Activated naive CD8-positive, alpha-beta T cell (primary cell): ENCODE data around the gene DGCR8.

Source experiments
- H3K27ac Mint-ChIP-seq: one replicate; pipeline ENCODE4 v1.8.0; 2021; ENCODE audit warnings: mixed read lengths
- H3K27me3 Mint-ChIP-seq: one replicate; pipeline ENCODE4 v1.8.0; 2021; ENCODE audit warnings: mixed read lengths
- H3K36me3 Mint-ChIP-seq: one replicate; pipeline ENCODE4 v1.8.0; 2021; ENCODE audit warnings: mixed read lengths
- H3K4me1 Mint-ChIP-seq: one replicate; pipeline ENCODE4 v1.8.0; 2021; ENCODE audit warnings: low read depth, mixed read lengths
- H3K4me3 Mint-ChIP-seq: one replicate; pipeline ENCODE4 v1.8.0; 2021; ENCODE audit warnings: mild to moderate bottlenecking, mixed read lengths
- H3K9me3 Mint-ChIP-seq: one replicate; pipeline ENCODE4 v1.8.0; 2021; ENCODE audit warnings: low read depth, mixed read lengths

DGCR8 gene

DNA sequence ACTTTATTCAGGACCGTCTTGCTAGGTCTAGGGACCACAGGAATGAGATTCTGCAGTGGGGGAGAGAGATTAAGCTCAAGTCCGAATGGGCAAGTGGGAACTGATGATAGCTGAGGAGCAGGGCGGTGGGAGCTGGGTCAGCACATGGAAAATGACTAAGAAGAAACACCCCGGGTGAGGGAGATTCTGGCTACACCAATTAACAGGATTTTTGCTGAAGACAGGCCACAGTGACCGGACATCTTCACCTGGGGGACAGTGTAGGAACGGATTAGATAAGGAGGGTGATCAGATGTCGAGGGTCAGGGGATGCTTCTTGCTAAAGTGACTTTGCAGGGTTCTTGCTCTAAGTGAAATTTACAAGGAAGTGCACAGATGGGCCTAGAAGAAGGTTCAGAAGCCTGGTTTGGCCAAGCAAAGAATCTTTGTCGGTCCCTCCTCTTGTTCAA is 8.5 kb upstream of the DGCR8 start:
- Mint-ChIP-seq H3K4me3 (no peak overlapping the region), H3K27me3 (no peaks in the 10 kb centered on the region), H3K9me3 (no peaks in the 10 kb centered on the region), H3K27ac (no peak overlapping the region), H3K4me1 (no peaks in the 10 kb centered on the region), H3K36me3 (no peaks in the 10 kb centered on the region)

DNA sequence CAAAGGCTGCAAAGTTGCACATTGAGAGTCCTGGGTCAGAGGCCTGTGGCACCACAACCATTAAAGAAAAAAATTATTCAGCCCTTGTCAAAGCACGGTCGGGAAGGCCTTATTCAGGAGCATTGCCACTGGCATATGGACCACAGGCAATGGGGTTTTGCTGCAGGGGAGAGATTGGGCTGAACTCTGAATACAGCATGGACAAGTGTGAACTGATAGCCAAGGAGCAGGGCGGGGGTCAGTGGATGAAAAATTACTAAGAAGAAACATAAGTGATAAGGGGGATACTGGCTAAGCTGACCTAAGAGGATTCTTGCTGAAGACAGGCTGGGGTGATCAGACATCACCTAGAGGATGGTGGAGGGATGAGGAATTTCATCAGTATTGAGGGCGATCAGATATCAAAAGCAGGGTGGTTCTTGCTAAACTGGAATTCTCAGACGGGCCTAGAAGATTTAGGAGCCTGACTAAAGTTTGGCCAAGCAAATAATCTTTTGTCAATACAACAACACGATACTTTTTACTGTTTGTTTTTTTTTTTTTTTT is 3.3 kb upstream of the DGCR8 start:
- no peak overlapping the region for H3K4me3 Mint-ChIP-seq
- H3K4me1 Mint-ChIP-seq: peaks cover 11% of the 10 kb centered on the region
- H3K36me3 Mint-ChIP-seq: no peaks in the 10 kb centered on the region
- no peaks in the 10 kb centered on the region for H3K9me3 Mint-ChIP-seq
- H3K27ac Mint-ChIP-seq: no peak overlapping the region
- no peaks in the 10 kb centered on the region for H3K27me3 Mint-ChIP-seq

GRCh38 chr22:20080445-20080775 is 369 bp downstream of the DGCR8 start:
- Mint-ChIP-seq H3K4me1 (peaks cover 43% of the 10 kb centered on the region), H3K27me3 (no peaks in the 10 kb centered on the region), H3K27ac (peak overlapping the region; percentile 85), H3K9me3 (no peaks in the 10 kb centered on the region), H3K4me3 (peak overlapping the region; percentile 82), H3K36me3 (no peaks in the 10 kb centered on the region)

GRCh38 chr22:20080776-20081654 is 974 bp downstream of the DGCR8 start:
- Mint-ChIP-seq H3K4me1 (peaks cover 45% of the 10 kb centered on the region), H3K36me3 (no peaks in the 10 kb centered on the region), H3K27ac (peak overlapping the region; percentile 90), H3K4me3 (peak overlapping the region; percentile 82), H3K9me3 (no peaks in the 10 kb centered on the region), H3K27me3 (no peaks in the 10 kb centered on the region)

DNA sequence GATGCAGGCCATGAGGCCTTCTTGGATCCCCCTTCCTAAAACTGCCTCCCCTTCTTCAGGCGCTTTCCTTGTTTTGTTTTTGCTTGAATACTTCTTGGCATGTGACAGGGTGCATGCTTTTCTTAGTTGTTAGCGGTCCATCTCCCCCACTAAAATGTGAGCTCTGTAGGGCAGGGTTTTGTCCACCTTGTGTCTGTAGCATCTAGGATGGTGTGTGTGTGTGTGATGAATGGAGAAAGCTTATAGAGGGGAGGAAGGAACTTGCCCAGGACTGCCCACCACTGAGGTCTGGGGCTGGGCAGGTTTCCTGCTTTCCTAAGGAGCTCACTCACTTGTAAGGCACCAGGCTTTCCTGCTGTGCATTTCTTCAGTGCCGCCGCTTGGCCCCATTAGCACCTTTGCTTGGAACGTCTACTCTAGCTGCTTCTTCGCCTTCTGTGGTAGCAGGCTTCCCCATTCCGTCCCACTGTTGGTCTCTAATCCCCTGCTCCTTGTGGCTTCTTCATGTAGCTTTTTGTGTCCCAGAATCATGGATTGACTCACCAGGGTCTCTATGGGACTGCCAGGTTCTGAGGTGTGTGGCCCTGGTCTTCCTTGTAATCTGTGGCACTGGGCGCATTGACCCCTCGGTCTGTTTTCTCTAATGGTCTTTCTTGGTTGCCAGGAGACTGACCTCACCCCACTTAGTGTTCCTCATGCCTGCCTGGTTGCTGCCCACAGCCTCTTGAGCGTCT is 3.3 kb downstream of the DGCR8 start:
- H3K4me3 Mint-ChIP-seq: peak overlapping the region; percentile 57
- H3K27ac Mint-ChIP-seq: peak overlapping the region; percentile 71
- no peaks in the 10 kb centered on the region for H3K27me3 Mint-ChIP-seq
- H3K4me1 Mint-ChIP-seq: peaks cover 54% of the 10 kb centered on the region
- no peaks in the 10 kb centered on the region for H3K9me3 Mint-ChIP-seq
- H3K36me3 Mint-ChIP-seq: peaks cover 7% of the 10 kb centered on the region

- Mint-ChIP-seq H3K4me3 (peak overlapping the region; percentile 57), H3K36me3 (peaks cover 7% of the 10 kb centered on the region), H3K4me1 (peaks cover 55% of the 10 kb centered on the region), H3K27me3 (no peaks in the 10 kb centered on the region), H3K27ac (peak overlapping the region; percentile 58), H3K9me3 (no peaks in the 10 kb centered on the region)
Measured at GRCh38 chr22:20083891-20084546, 4.0 kb downstream of the DGCR8 start.

DNA sequence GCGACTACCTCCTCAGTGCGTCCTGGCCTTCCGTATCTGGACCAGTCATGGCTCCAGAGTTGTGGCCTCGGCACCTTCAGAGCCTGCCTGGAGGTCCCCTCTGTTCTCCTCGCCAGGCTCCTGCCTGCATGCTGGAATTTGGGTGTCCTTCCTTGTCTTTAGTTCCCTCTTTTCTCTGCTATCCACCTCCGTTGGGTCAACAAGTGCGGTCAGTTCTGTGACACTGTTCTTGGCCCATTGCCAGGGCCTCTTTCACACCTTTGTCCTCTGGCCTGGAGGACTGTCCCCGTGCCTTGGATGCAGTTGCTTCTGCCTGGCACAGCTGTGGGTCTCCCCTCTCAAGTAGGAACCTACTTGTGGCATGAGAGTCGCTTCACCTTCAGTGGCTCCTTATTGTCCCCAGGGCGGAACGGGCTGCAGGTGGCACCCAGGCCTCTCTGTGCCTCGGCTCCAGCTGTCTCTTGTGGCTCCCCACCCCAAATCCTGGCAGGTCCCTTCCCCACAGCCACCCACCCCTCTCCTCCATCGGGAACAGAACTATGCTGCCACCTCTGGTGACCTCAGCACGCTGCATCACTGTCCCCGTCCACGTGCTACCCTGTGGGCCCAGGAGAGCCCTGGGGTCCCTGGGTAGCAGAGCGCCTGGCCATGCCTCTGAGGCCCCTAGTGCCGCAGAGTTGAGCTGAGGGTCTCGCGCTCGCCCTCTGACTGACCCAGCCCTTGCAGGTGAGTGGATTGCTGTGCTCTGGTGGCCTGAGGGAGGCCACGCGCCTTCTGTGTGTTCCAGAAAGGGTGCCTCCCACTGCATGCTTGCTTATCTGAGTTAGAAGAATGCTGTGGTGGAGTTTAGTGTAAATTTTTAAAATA is 4.7 kb downstream of the DGCR8 start:
- peaks cover 60% of the 10 kb centered on the region for H3K4me1 Mint-ChIP-seq
- no peaks in the 10 kb centered on the region for H3K27me3 Mint-ChIP-seq
- peaks cover 7% of the 10 kb centered on the region for H3K36me3 Mint-ChIP-seq
- peak overlapping the region; percentile 58 for H3K27ac Mint-ChIP-seq
- no peak overlapping the region for H3K4me3 Mint-ChIP-seq
- no peaks in the 10 kb centered on the region for H3K9me3 Mint-ChIP-seq

DNA sequence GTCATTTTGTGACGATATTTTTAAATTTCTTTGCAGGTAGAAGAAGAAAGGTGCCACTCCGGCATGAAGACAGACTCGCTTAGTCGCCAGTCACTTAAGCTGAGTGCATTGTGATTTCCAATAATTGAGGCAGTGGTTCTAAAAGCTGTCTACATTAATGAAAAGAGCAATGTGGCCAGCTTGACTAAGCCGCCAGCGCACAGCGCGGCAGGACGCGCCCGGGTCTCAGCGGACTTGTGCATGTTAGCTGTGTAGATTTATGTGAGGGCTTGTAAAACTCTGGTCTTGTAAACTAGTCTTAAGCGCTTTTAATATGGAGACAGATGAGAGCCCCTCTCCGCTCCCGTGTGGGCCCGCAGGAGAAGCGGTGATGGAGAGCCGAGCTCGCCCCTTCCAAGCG is 5.6 kb downstream of the DGCR8 start:
- Mint-ChIP-seq H3K4me3 (no peak overlapping the region), H3K27ac (no peak overlapping the region), H3K9me3 (no peaks in the 10 kb centered on the region), H3K4me1 (peaks cover 67% of the 10 kb centered on the region), H3K36me3 (peaks cover 12% of the 10 kb centered on the region), H3K27me3 (no peaks in the 10 kb centered on the region)

GRCh38 chr22:20086101-20086599 is 6.1 kb downstream of the DGCR8 start:
- H3K36me3 Mint-ChIP-seq: peaks cover 14% of the 10 kb centered on the region
- H3K27me3 Mint-ChIP-seq: no peaks in the 10 kb centered on the region
- H3K9me3 Mint-ChIP-seq: no peaks in the 10 kb centered on the region
- H3K27ac Mint-ChIP-seq: no peak overlapping the region
- peaks cover 67% of the 10 kb centered on the region for H3K4me1 Mint-ChIP-seq
- no peak overlapping the region for H3K4me3 Mint-ChIP-seq

GRCh38 chr22:20086763-20087162 is 6.7 kb downstream of the DGCR8 start:
- Mint-ChIP-seq H3K4me1 (peaks cover 67% of the 10 kb centered on the region), H3K27me3 (no peaks in the 10 kb centered on the region), H3K36me3 (peaks cover 16% of the 10 kb centered on the region), H3K4me3 (no peak overlapping the region), H3K9me3 (no peaks in the 10 kb centered on the region), H3K27ac (peak overlapping the region; percentile 16)

GRCh38 chr22:20087319-20088262 is 7.5 kb downstream of the DGCR8 start:
- Mint-ChIP-seq H3K36me3 (peaks cover 16% of the 10 kb centered on the region), H3K4me3 (no peak overlapping the region), H3K9me3 (no peaks in the 10 kb centered on the region), H3K4me1 (peaks cover 70% of the 10 kb centered on the region), H3K27me3 (no peaks in the 10 kb centered on the region), H3K27ac (no peak overlapping the region)

DNA sequence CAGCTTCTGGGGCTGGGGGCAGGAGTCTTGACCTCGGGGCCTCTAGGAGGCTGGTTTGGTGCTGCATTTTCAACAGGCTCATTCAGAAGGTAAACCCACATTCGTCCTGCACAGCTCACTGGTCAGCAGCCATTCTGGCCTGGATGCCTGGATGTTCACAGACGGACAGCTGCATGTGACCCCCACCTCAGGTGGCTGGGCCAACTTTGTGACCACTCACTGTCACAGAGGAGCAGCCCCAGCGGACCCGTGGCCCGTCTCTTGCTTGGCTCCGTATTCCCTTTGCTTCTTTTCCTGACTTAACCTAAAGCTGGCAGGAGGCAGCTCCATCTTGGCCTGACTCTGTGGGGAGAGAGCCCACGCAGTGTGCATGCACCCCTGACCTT is 8.2 kb downstream of the DGCR8 start:
- H3K4me1 Mint-ChIP-seq: peaks cover 66% of the 10 kb centered on the region
- no peaks in the 10 kb centered on the region for H3K9me3 Mint-ChIP-seq
- H3K36me3 Mint-ChIP-seq: peaks cover 16% of the 10 kb centered on the region

DNA sequence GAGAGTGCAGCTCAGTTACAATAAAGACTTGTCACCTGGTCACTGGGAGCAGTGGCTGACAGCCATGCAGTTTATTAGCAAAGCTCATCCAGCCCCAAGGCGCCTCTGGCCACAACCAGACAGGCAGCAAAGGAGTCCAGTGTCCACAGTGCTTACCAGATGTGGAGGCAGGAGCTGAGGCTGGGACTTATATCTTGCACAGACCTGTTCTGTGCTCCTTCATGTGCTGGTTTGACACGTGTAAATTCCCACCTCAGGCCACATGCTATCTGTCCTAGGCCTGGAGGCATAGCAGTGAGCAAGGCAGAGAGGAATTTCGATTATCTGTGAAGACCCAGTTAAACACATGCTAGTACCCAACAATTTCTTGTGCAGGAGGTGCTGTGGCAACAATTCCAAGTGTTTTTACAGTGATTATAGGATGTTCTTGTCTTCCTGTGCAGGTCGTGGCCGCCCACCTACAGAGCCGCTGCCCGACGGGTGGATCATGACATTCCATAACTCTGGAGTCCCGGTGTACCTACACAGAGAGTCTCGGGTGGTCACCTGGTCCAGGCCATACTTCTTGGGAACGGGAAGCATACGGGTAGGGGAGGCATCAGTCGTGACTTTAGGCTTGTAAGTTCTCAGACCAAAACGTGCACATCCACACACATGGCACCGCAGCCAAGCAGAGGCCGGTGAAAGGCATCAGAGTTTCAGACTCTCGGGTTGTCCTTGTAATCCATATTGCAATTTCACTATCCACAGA is 9.4 kb downstream of the DGCR8 start:
- Mint-ChIP-seq H3K36me3 (peaks cover 16% of the 10 kb centered on the region), H3K4me1 (peaks cover 57% of the 10 kb centered on the region)

More for the DNA sequence above, 8.2 kb downstream of the DGCR8 start:
- no peaks in the 10 kb centered on the region for H3K27me3 Mint-ChIP-seq
- no peak overlapping the region for H3K4me3 Mint-ChIP-seq
- H3K27ac Mint-ChIP-seq: no peak overlapping the region

More for the DNA sequence above, 9.4 kb downstream of the DGCR8 start:
- peak overlapping the region; percentile 66 for H3K27ac Mint-ChIP-seq
- H3K4me3 Mint-ChIP-seq: no peak overlapping the region
- H3K27me3 Mint-ChIP-seq: no peaks in the 10 kb centered on the region
- no peaks in the 10 kb centered on the region for H3K9me3 Mint-ChIP-seq
